Suprapubic skin (tissue), 4 donors: ENCODE results near the gene CCDC136. TPM values are rescaled to one million over a fixed set of nuclear protein-coding genes. Genes with fewer than 3 reads are reported as not detected.

Experiments used
- DNase-seq, 2 donors: peaks; one replicate each; pipeline ENCODE4 v3.0.0-alpha.2; 2019; ENCODE audit warnings: low spot score in 2 of 2
- H3K27ac ChIP-seq: fragments of 200-600 bp; sonication (generic); one replicate; pipeline ENCODE4 v1.5.1; 2019
- H3K27me3 ChIP-seq: fragments of 200-600 bp; sonication (generic); one replicate; pipeline ENCODE4 v1.5.1; 2019
- H3K36me3 ChIP-seq: fragments of 200-600 bp; sonication (generic); one replicate; pipeline ENCODE4 v1.5.1; 2019
- H3K4me1 ChIP-seq: fragments of 200-600 bp; sonication (generic); one replicate; pipeline ENCODE4 v1.5.1; 2019
- H3K4me3 ChIP-seq: fragments of 200-600 bp; sonication (generic); one replicate; pipeline ENCODE4 v1.5.1; 2019; ENCODE audit warnings: mild to moderate bottlenecking
- H3K9me3 ChIP-seq: fragments of 200-600 bp; sonication (generic); one replicate; pipeline ENCODE4 v1.5.1; 2019
- EP300 ChIP-seq: sonication (generic); formaldehyde crosslinking; IDR thresholded peaks from one replicate; pipeline ENCODE4 v1.6.1; 2017; ENCODE audit warnings: antibody characterized with exemption
- POLR2A ChIP-seq, 2 donors: fragments of 450-650 bp; IDR thresholded peaks; one replicate each; pipeline ENCODE4 v1.6.1; 2017; ENCODE audit warnings: antibody characterized with exemption in 2 of 2, mild to moderate bottlenecking in 2 of 2, moderate library complexity in 2 of 2
- POLR2AphosphoS5 ChIP-seq, 3 donors: sonication (generic); formaldehyde crosslinking; IDR thresholded peaks; one replicate each; pipeline ENCODE4 v1.6.1; 2017; ENCODE audit warnings: antibody characterized with exemption in 3 of 3
- WGBS: methylation state at CpG from one replicate; pipeline ENCODE4 v1.1.5; 2018; 5-methylcytosine and 5-hydroxymethylcytosine counted together
- total RNA-seq, 4 donors: library from RNA; depleted of rRNA; stranded (reverse); fragments of >200 nt; gene quantifications; one replicate each; pipeline ENCODE4 v1.1.0, GENCODE V29; 2016
- TF ChIP-seq, protein P1 (sequence below), 2 donors: fragments of 200-600 bp in 1 of 2; fragments of 450-650 bp in 1 of 2; sonication (generic) in 1 of 2; IDR thresholded peaks; one replicate each; pipeline ENCODE4 v1.5.1; 2016 to 2019; ENCODE audit warnings: antibody characterized with exemption in 2 of 2, mild to moderate bottlenecking in 1 of 2, moderate library complexity in 1 of 2

CCDC136 gene
- total RNA-seq, 4 donors from 2014 or later, result 0.95 to 4.8 (median 2.1) TPM

- Histone ChIP-seq H3K36me3 (no peaks in the 10 kb centered on the region), H3K4me1 (peaks cover 25% of the 10 kb centered on the region), H3K4me3 (peak overlapping the region; percentile 79), H3K27ac (no peak overlapping the region), H3K9me3 (no peaks in the 10 kb centered on the region), H3K27me3 (no peaks in the 10 kb centered on the region)
- no peak for TF ChIP-seq POLR2A (IDR thresholded peaks at IDR 0.05)
- TF ChIP-seq, protein P1, sequence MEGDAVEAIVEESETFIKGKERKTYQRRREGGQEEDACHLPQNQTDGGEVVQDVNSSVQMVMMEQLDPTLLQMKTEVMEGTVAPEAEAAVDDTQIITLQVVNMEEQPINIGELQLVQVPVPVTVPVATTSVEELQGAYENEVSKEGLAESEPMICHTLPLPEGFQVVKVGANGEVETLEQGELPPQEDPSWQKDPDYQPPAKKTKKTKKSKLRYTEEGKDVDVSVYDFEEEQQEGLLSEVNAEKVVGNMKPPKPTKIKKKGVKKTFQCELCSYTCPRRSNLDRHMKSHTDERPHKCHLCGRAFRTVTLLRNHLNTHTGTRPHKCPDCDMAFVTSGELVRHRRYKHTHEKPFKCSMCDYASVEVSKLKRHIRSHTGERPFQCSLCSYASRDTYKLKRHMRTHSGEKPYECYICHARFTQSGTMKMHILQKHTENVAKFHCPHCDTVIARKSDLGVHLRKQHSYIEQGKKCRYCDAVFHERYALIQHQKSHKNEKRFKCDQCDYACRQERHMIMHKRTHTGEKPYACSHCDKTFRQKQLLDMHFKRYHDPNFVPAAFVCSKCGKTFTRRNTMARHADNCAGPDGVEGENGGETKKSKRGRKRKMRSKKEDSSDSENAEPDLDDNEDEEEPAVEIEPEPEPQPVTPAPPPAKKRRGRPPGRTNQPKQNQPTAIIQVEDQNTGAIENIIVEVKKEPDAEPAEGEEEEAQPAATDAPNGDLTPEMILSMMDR (IDR thresholded peaks at IDR 0.05), result no peak
- TF ChIP-seq POLR2AphosphoS5 (IDR thresholded peaks at IDR 0.05), result no peak
- TF ChIP-seq EP300, result no peak
- WGBS, result 21% methylated on average over 15 of the region's 45 CpGs
- DNase-seq, result no peak
These were observed 1.3 kb upstream of the CCDC136 start for GRCh38 chr7:128790315-128791041.

DNA sequence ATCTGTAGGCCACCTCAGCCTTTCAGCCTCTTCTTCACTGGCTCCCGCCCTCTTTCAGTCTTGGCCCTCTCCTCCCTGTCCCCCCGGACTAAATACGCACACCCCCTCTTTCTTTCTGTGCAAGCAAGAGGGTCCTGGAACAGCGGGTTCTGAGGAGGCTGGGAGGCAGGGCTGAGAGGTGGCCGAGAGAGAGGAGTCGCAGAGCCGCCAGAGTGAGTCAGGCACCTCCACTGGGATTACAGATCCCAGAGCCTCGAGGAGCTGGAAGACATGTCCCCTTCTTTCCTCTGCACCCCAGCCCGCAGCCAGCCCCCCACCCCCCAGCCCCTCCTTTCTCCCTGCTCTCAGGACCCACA, 182 bp downstream of the CCDC136 start:
- Histone ChIP-seq H3K36me3 (no peaks in the 10 kb centered on the region), H3K4me3 (peak overlapping the region; percentile 79), H3K27me3 (no peaks in the 10 kb centered on the region), H3K9me3 (no peaks in the 10 kb centered on the region), H3K27ac (no peak overlapping the region), H3K4me1 (peaks cover 25% of the 10 kb centered on the region)
- no peak for DNase-seq
- no peak for TF ChIP-seq EP300
- no peak for TF ChIP-seq POLR2A (IDR thresholded peaks at IDR 0.05)
- no peak for TF ChIP-seq POLR2AphosphoS5 (IDR thresholded peaks at IDR 0.05)
- WGBS, result 12% methylated on average over 9 of the region's 9 CpGs

DNA sequence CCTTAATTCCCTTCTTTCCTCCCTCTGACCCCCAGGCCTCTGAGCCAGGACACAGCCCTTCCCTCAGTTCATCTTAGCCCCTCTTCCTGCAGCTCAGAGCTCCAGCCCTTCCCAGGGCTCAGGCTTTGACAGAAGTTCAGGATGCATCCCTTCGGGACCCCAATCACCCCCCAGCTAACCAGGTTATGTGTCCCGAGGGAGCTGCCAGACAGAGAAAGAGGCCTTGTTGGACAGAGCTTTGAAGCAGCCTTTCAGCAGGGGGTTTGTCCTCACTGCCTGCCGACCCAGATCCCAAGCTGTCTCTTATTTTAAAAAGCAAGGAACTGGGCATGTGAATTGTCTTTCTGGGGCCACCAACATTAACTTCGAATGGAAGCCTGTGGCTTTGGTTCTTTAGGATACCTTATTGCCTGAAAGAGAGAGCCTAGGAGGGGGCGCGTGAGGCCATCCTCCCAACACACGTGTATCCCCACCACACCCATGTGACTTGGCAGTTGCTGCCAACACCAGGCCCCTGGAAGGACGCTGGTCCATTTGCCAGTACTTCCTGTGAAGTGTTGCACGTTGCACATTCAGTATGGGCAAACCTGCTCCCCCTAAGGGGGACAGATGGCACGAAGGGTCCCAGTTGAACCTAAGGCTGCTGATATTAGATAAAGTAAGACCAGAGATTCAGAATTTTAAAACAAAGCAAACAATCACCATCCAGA, 858 bp downstream of the CCDC136 start:
- DNase-seq, result peak in 1 of 2 donors; percentile 53
- no peak for TF ChIP-seq POLR2A (IDR thresholded peaks at IDR 0.05)
- TF ChIP-seq EP300, result no peak
- TF ChIP-seq, protein P1 (IDR thresholded peaks at IDR 0.05), result no peak
- no peak for TF ChIP-seq POLR2AphosphoS5 (IDR thresholded peaks at IDR 0.05)
- no peaks in the 10 kb centered on the region for H3K36me3 ChIP-seq
- H3K9me3 ChIP-seq, result no peaks in the 10 kb centered on the region
- peaks cover 25% of the 10 kb centered on the region for H3K4me1 ChIP-seq
- 74% methylated on average over 10 of the region's 10 CpGs for WGBS
- H3K27ac ChIP-seq, result no peak overlapping the region
- H3K4me3 ChIP-seq, result no peak overlapping the region
- no peaks in the 10 kb centered on the region for H3K27me3 ChIP-seq

- TF ChIP-seq, protein P1 (IDR thresholded peaks at IDR 0.05), result no peak
- no peak for TF ChIP-seq EP300
- TF ChIP-seq POLR2AphosphoS5 (IDR thresholded peaks at IDR 0.05), result no peak
- no peak for TF ChIP-seq POLR2A (IDR thresholded peaks at IDR 0.05)
- Histone ChIP-seq H3K27me3 (no peaks in the 10 kb centered on the region), H3K36me3 (no peaks in the 10 kb centered on the region), H3K27ac (no peak overlapping the region), H3K4me3 (no peak overlapping the region), H3K9me3 (no peaks in the 10 kb centered on the region), H3K4me1 (peaks cover 25% of the 10 kb centered on the region)
- DNase-seq, result no peak
- WGBS, result 96% methylated on average over 5 of the region's 5 CpGs
These were observed 1.4 kb downstream of the CCDC136 start for GRCh38 chr7:128793181-128793547.

- Histone ChIP-seq H3K4me3 (no peak overlapping the region), H3K4me1 (peaks cover 25% of the 10 kb centered on the region), H3K27ac (no peak overlapping the region), H3K36me3 (no peaks in the 10 kb centered on the region), H3K9me3 (no peaks in the 10 kb centered on the region), H3K27me3 (no peaks in the 10 kb centered on the region)
- 88% methylated on average over 3 of the region's 3 CpGs for WGBS
- peak in 1 of 2 donors; percentile 36 for DNase-seq
- TF ChIP-seq POLR2AphosphoS5 (IDR thresholded peaks at IDR 0.05) (no peak), POLR2A (IDR thresholded peaks at IDR 0.05) (no peak), EP300 (no peak)
- TF ChIP-seq, protein P1 (IDR thresholded peaks at IDR 0.05), result no peak
These were observed 2.3 kb downstream of the CCDC136 start for GRCh38 chr7:128794020-128794419.
